ENCODE measurements around the gene PLCB4. TPM values are rescaled to one million over a fixed set of nuclear protein-coding genes. Genes with fewer than 3 reads are reported as not detected.
A peak's percentile ranks its signal among the peaks of the same experiment; 100 is the strongest.

Gene PLCB4
- total and polyA plus RNA-seq, 4 donors = 1.5 to 26.2 (median 10.8) TPM

- no peak for DNase-seq
- no peaks in the 10 kb centered on the region for H3K36me3 ChIP-seq (ENCODE audit: control insufficient read depth in 1 of 2, insufficient read depth in 2 of 2, low read length in 1 of 2)
- H3K27ac ChIP-seq (ENCODE audit: low read depth in 1 of 2, low read length in 2 of 2) = no peak overlapping the region
- H3K9me3 ChIP-seq (ENCODE audit: control insufficient read depth, low read length) = no peaks in the 10 kb centered on the region
- no peak overlapping the region for H3K4me3 ChIP-seq (ENCODE audit: low read length in 2 of 2)
- intact Hi-C loops (cut with DNase I) = no loop called here
- WGBS, 2 donors = 93 to 100% methylated on average over 1 of the region's 1 CpG
- no peak for ATAC-seq (ENCODE audit: low FRiP score)
- peaks cover 2 to 7% of the 10 kb centered on the region in 2 donors for H3K4me1 ChIP-seq (ENCODE audit: control insufficient read depth in 1 of 2, insufficient read depth in 2 of 2, low read length in 2 of 2)
- no peaks in the 10 kb centered on the region for H3K27me3 ChIP-seq (ENCODE audit: control insufficient read depth in 1 of 2, insufficient read depth in 2 of 2, low read length in 1 of 2)
Observed at GRCh38 chr20:9108260-9108659, 39.4 kb downstream of the PLCB4 start.

GRCh38 chr20:9109566-9109965 is 40.7 kb downstream of the PLCB4 start:
- Histone ChIP-seq H3K4me1 (ENCODE audit: control insufficient read depth in 1 of 2, insufficient read depth in 2 of 2, low read length in 2 of 2) (peaks cover 2 to 7% of the 10 kb centered on the region in 2 donors), H3K27me3 (ENCODE audit: control insufficient read depth in 1 of 2, insufficient read depth in 2 of 2, low read length in 1 of 2) (no peaks in the 10 kb centered on the region), H3K27ac (ENCODE audit: low read depth in 1 of 2, low read length in 2 of 2) (no peak overlapping the region), H3K36me3 (ENCODE audit: control insufficient read depth in 1 of 2, insufficient read depth in 2 of 2, low read length in 1 of 2) (no peaks in the 10 kb centered on the region), H3K9me3 (ENCODE audit: control insufficient read depth, low read length) (no peaks in the 10 kb centered on the region), H3K4me3 (ENCODE audit: low read length in 2 of 2) (no peak overlapping the region)
- no peak for DNase-seq
- 0 to 4% methylated on average over 1 of the region's 1 CpG for WGBS, 2 donors
- no peak for ATAC-seq (ENCODE audit: low FRiP score)
- intact Hi-C loops (cut with DNase I) = no loop called here

- no peak for DNase-seq
- Histone ChIP-seq H3K27me3 (ENCODE audit: control insufficient read depth in 1 of 2, insufficient read depth in 2 of 2, low read length in 1 of 2) (no peaks in the 10 kb centered on the region), H3K36me3 (ENCODE audit: control insufficient read depth in 1 of 2, insufficient read depth in 2 of 2, low read length in 1 of 2) (no peaks in the 10 kb centered on the region), H3K4me3 (ENCODE audit: low read length in 2 of 2) (no peak overlapping the region), H3K9me3 (ENCODE audit: control insufficient read depth, low read length) (no peaks in the 10 kb centered on the region), H3K4me1 (ENCODE audit: control insufficient read depth in 1 of 2, insufficient read depth in 2 of 2, low read length in 2 of 2) (peaks cover 2 to 7% of the 10 kb centered on the region in 2 donors), H3K27ac (ENCODE audit: low read depth in 1 of 2, low read length in 2 of 2) (no peak overlapping the region)
- WGBS, 2 donors = 4 to 6% methylated on average over 1 of the region's 1 CpG
- intact Hi-C loops (cut with DNase I) = no loop called here
- no peak for ATAC-seq (ENCODE audit: low FRiP score)
Observed at GRCh38 chr20:9110365-9110764, 41.5 kb downstream of the PLCB4 start.

- H3K9me3 ChIP-seq (ENCODE audit: control insufficient read depth, low read length) = no peaks in the 10 kb centered on the region
- H3K4me1 ChIP-seq (ENCODE audit: control insufficient read depth in 1 of 2, insufficient read depth in 2 of 2, low read length in 2 of 2) = peaks cover 2 to 7% of the 10 kb centered on the region in 2 donors
- H3K4me3 ChIP-seq (ENCODE audit: low read length in 2 of 2) = no peak overlapping the region
- intact Hi-C loops (cut with DNase I) = no loop called here
- ATAC-seq (ENCODE audit: low FRiP score) (no peak), DNase-seq (no peak)
- no peaks in the 10 kb centered on the region for H3K36me3 ChIP-seq (ENCODE audit: control insufficient read depth in 1 of 2, insufficient read depth in 2 of 2, low read length in 1 of 2)
- 50 to 59% methylated on average over 3 of the region's 3 CpGs for WGBS, 2 donors
- H3K27me3 ChIP-seq (ENCODE audit: control insufficient read depth in 1 of 2, insufficient read depth in 2 of 2, low read length in 1 of 2) = no peaks in the 10 kb centered on the region
- no peak overlapping the region for H3K27ac ChIP-seq (ENCODE audit: low read depth in 1 of 2, low read length in 2 of 2)
Observed at GRCh38 chr20:9110916-9111432, 42.1 kb downstream of the PLCB4 start.

- no peaks in the 10 kb centered on the region for H3K9me3 ChIP-seq (ENCODE audit: control insufficient read depth, low read length)
- peaks cover 2 to 7% of the 10 kb centered on the region in 2 donors for H3K4me1 ChIP-seq (ENCODE audit: control insufficient read depth in 1 of 2, insufficient read depth in 2 of 2, low read length in 2 of 2)
- peak overlapping the region in 1 of 2 donors; percentile 22 for H3K27ac ChIP-seq (ENCODE audit: low read depth in 1 of 2, low read length in 2 of 2)
- H3K36me3 ChIP-seq (ENCODE audit: control insufficient read depth in 1 of 2, insufficient read depth in 2 of 2, low read length in 1 of 2) = no peaks in the 10 kb centered on the region
- 22% methylated on average over 6 of the region's 6 CpGs for WGBS, 2 donors
- ATAC-seq (ENCODE audit: low FRiP score) = no peak
- DNase-seq = no peak
- H3K27me3 ChIP-seq (ENCODE audit: control insufficient read depth in 1 of 2, insufficient read depth in 2 of 2, low read length in 1 of 2) = no peaks in the 10 kb centered on the region
- intact Hi-C loops (cut with DNase I) = no loop called here
- no peak overlapping the region for H3K4me3 ChIP-seq (ENCODE audit: low read length in 2 of 2)
Observed at GRCh38 chr20:9112541-9113515, 43.9 kb downstream of the PLCB4 start.

GRCh38 chr20:9114709-9115108 is 45.8 kb downstream of the PLCB4 start:
- Histone ChIP-seq H3K27me3 (ENCODE audit: control insufficient read depth in 1 of 2, insufficient read depth in 2 of 2, low read length in 1 of 2) (no peaks in the 10 kb centered on the region), H3K27ac (ENCODE audit: low read depth in 1 of 2, low read length in 2 of 2) (no peak overlapping the region), H3K9me3 (ENCODE audit: control insufficient read depth, low read length) (no peaks in the 10 kb centered on the region), H3K36me3 (ENCODE audit: control insufficient read depth in 1 of 2, insufficient read depth in 2 of 2, low read length in 1 of 2) (no peaks in the 10 kb centered on the region), H3K4me1 (ENCODE audit: control insufficient read depth in 1 of 2, insufficient read depth in 2 of 2, low read length in 2 of 2) (peaks cover 3 to 7% of the 10 kb centered on the region in 2 donors), H3K4me3 (ENCODE audit: low read length in 2 of 2) (no peak overlapping the region)
- intact Hi-C loops (cut with DNase I) = no loop called here
- WGBS, 2 donors = 94 to 95% methylated on average over 4 of the region's 4 CpGs
- DNase-seq (no peak), ATAC-seq (ENCODE audit: low FRiP score) (no peak)

- no peak for ATAC-seq (ENCODE audit: low FRiP score)
- Histone ChIP-seq H3K27ac (ENCODE audit: low read depth in 1 of 2, low read length in 2 of 2) (no peak overlapping the region), H3K36me3 (ENCODE audit: control insufficient read depth in 1 of 2, insufficient read depth in 2 of 2, low read length in 1 of 2) (no peaks in the 10 kb centered on the region), H3K27me3 (ENCODE audit: control insufficient read depth in 1 of 2, insufficient read depth in 2 of 2, low read length in 1 of 2) (no peaks in the 10 kb centered on the region), H3K4me3 (ENCODE audit: low read length in 2 of 2) (no peak overlapping the region), H3K9me3 (ENCODE audit: control insufficient read depth, low read length) (no peaks in the 10 kb centered on the region), H3K4me1 (ENCODE audit: control insufficient read depth in 1 of 2, insufficient read depth in 2 of 2, low read length in 2 of 2) (peaks cover 0 to 3% of the 10 kb centered on the region in 2 donors)
- intact Hi-C loops (cut with DNase I) = no loop called here
- DNase-seq = no peak
- 92 to 96% methylated on average over 3 of the region's 3 CpGs for WGBS, 2 donors
Observed at GRCh38 chr20:9117548-9117947, 48.7 kb downstream of the PLCB4 start.

GRCh38 chr20:9119776-9120175 is 50.9 kb downstream of the PLCB4 start:
- H3K4me3 ChIP-seq (ENCODE audit: low read length in 2 of 2) = no peak overlapping the region
- no peaks in the 10 kb centered on the region for H3K27me3 ChIP-seq (ENCODE audit: control insufficient read depth in 1 of 2, insufficient read depth in 2 of 2, low read length in 1 of 2)
- H3K27ac ChIP-seq (ENCODE audit: low read depth in 1 of 2, low read length in 2 of 2) = no peak overlapping the region
- H3K9me3 ChIP-seq (ENCODE audit: control insufficient read depth, low read length) = no peaks in the 10 kb centered on the region
- WGBS, 2 donors = 30 to 31% methylated on average over 7 of the region's 7 CpGs
- peaks cover 0 to 3% of the 10 kb centered on the region in 2 donors for H3K4me1 ChIP-seq (ENCODE audit: control insufficient read depth in 1 of 2, insufficient read depth in 2 of 2, low read length in 2 of 2)
- ATAC-seq (ENCODE audit: low FRiP score) (no peak), DNase-seq (peak in 1 of 2 donors; percentile 60)
- H3K36me3 ChIP-seq (ENCODE audit: control insufficient read depth in 1 of 2, insufficient read depth in 2 of 2, low read length in 1 of 2) = no peaks in the 10 kb centered on the region
- intact Hi-C loops (cut with DNase I) = no loop called here

GRCh38 chr20:9121211-9121610 is 52.3 kb downstream of the PLCB4 start:
- H3K4me1 ChIP-seq (ENCODE audit: control insufficient read depth in 1 of 2, insufficient read depth in 2 of 2, low read length in 2 of 2) = peaks cover 0 to 4% of the 10 kb centered on the region in 2 donors
- no peak overlapping the region for H3K27ac ChIP-seq (ENCODE audit: low read depth in 1 of 2, low read length in 2 of 2)
- no peaks in the 10 kb centered on the region for H3K9me3 ChIP-seq (ENCODE audit: control insufficient read depth, low read length)
- ATAC-seq (ENCODE audit: low FRiP score) (no peak), DNase-seq (no peak)
- no peaks in the 10 kb centered on the region for H3K27me3 ChIP-seq (ENCODE audit: control insufficient read depth in 1 of 2, insufficient read depth in 2 of 2, low read length in 1 of 2)
- WGBS, 2 donors = 84 to 87% methylated on average over 6 of the region's 6 CpGs
- no peak overlapping the region for H3K4me3 ChIP-seq (ENCODE audit: low read length in 2 of 2)
- H3K36me3 ChIP-seq (ENCODE audit: control insufficient read depth in 1 of 2, insufficient read depth in 2 of 2, low read length in 1 of 2) = no peaks in the 10 kb centered on the region
- intact Hi-C loops (cut with DNase I) = no loop called here

Measured in aorta (tissue), 5 donors.